ENCODE results near the gene IGSF8.

DNA sequence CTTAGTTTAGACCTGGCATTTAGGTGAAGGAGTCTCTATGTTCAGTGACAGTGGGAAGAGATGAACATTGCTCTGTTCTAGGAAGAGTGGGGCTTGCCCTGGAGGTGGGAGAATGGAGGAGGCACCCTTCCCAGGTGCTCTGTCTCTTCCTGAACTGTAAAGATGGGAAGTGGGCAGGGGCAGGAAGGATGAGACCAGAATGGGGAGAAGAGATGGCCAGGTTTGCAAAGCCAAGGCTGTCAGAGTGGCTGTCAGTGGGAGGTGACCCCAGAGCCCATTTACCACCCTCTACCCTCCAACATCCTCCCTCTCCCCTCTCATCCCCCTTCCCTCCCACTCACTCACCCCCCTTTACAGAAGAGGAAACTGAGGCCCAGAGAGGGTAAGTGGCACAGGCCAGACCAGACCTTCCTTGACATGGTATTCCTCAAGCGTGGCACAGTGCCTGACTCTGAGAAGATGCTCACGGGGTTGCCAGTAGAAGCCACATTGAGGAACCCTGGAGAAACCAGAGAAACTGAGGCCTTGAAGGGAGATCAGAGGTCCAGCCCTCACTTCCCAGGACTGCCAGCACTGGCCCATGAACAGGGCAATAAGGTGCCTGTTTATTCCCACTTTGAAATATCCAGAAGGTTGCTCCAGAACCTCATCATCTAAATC, 1.4 kb upstream of the IGSF8 start:
- TF ChIP-seq, protein P1, sequence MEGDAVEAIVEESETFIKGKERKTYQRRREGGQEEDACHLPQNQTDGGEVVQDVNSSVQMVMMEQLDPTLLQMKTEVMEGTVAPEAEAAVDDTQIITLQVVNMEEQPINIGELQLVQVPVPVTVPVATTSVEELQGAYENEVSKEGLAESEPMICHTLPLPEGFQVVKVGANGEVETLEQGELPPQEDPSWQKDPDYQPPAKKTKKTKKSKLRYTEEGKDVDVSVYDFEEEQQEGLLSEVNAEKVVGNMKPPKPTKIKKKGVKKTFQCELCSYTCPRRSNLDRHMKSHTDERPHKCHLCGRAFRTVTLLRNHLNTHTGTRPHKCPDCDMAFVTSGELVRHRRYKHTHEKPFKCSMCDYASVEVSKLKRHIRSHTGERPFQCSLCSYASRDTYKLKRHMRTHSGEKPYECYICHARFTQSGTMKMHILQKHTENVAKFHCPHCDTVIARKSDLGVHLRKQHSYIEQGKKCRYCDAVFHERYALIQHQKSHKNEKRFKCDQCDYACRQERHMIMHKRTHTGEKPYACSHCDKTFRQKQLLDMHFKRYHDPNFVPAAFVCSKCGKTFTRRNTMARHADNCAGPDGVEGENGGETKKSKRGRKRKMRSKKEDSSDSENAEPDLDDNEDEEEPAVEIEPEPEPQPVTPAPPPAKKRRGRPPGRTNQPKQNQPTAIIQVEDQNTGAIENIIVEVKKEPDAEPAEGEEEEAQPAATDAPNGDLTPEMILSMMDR (IDR thresholded peaks at IDR 0.05) = no peak
- TF ChIP-seq POLR2A (IDR thresholded peaks at IDR 0.05) (no peak), POLR2AphosphoS5 (IDR thresholded peaks at IDR 0.05) (no peak)
